NCI-H1436 (cell line): ENCODE data around the gene TP53I13.

Source experiments
- DNase-seq: peaks from one replicate; lab custom pipeline; 2025; lab: John Stamatoyannopoulos, UW

TP53I13 gene

GRCh38 chr17:29581583-29582253 is 13.2 kb downstream of the TP53I13 start:
- DNase-seq, result peak; percentile 57

GRCh38 chr17:29582254-29582765 is 13.8 kb downstream of the TP53I13 start:
- no peak for DNase-seq

- no peak for DNase-seq
Observed at GRCh38 chr17:29582772-29583171, 14.3 kb downstream of the TP53I13 start.

GRCh38 chr17:29583324-29584248 is 15.1 kb downstream of the TP53I13 start:
- no peak for DNase-seq

- DNase-seq, result no peak
Observed at GRCh38 chr17:29584452-29585079, 16.1 kb downstream of the TP53I13 start.

GRCh38 chr17:29585080-29585751 is 16.7 kb downstream of the TP53I13 start:
- no peak for DNase-seq

- DNase-seq, result no peak
Observed at GRCh38 chr17:29586676-29587469, 18.4 kb downstream of the TP53I13 start.

GRCh38 chr17:29587591-29587990 is 19.1 kb downstream of the TP53I13 start:
- DNase-seq, result no peak

GRCh38 chr17:29588017-29588561 is 19.6 kb downstream of the TP53I13 start:
- no peak for DNase-seq

- no peak for DNase-seq
Observed at GRCh38 chr17:29588562-29589411, 20.3 kb downstream of the TP53I13 start.

GRCh38 chr17:29589524-29590410 is 21.3 kb downstream of the TP53I13 start, which contains the start of gene GIT1:
GIT1 (minus strand) TSS chr17:29589648; CDS start chr17:29589378, 270 bp downstream.
- peak; percentile 91 for DNase-seq

GRCh38 chr17:29590411-29591145 is 22.1 kb downstream of the TP53I13 start:
- peak; percentile 74 for DNase-seq

GRCh38 chr17:29591146-29591736 is 22.7 kb downstream of the TP53I13 start:
- peak; percentile 68 for DNase-seq

- peak; percentile 95 for DNase-seq
Observed at GRCh38 chr17:29591737-29592608, 23.5 kb downstream of the TP53I13 start.

- peak; percentile 90 for DNase-seq
Observed at GRCh38 chr17:29592850-29593551, 24.5 kb downstream of the TP53I13 start, which contains the start of gene ANKRD13B. ANKRD13B (plus strand) TSS chr17:29593132; CDS start chr17:29593622, 490 bp downstream.
